ENCODE data around the gene ASPHD1.

ASPHD1 gene

GRCh38 chr16:29858974-29859373, 41.3 kb upstream of the ASPHD1 start:
- H3K4me3 ChIP-seq (replicated peaks; ENCODE audit: low read depth, low read length) = no peak overlapping the region
- DNase-seq (ENCODE audit: low read depth) = no peak
- no peak for TF ChIP-seq CTCF (IDR thresholded peaks at IDR 0.05; ENCODE audit: low read length, missing control alignments)

GRCh38 chr16:29860218-29860617, 40.1 kb upstream of the ASPHD1 start:
- no peak for TF ChIP-seq CTCF (IDR thresholded peaks at IDR 0.05; ENCODE audit: low read length, missing control alignments)
- DNase-seq (ENCODE audit: low read depth) = no peak

DNA sequence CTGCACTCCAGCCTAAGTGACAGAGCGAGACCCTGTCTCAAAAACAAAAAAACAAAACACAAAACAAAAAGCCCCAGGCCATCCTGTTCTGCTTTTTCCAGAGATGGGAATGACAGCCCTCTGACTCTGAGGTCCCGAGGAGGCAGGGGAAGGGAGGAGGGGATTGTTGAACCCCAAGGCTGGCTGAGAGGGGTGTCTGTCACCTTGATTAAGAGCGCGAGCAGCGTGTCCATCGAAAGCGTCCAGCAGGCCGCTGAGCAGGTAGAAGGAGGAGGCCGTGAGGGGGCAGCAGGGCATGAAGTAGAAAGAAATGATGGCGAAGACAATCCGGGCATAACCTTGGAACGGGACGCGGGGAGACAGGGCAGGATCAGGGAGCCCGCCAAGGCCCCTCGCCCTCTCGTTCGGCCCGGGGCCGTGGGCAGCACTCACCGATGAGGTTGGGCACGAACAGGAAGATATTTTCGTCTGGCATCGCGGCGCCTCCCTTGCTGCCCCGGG, 37.9 kb upstream of the ASPHD1 start:
- TF ChIP-seq CTCF (IDR thresholded peaks at IDR 0.05; ENCODE audit: low read length, missing control alignments) = peak; percentile 18
- peak; percentile 17 for DNase-seq (ENCODE audit: low read depth)
- H3K4me3 ChIP-seq (replicated peaks; ENCODE audit: low read depth, low read length) = peak overlapping the region; percentile 85

More at GRCh38 chr16:29860218-29860617, 40.1 kb upstream of the ASPHD1 start:
- no peak overlapping the region for H3K4me3 ChIP-seq (replicated peaks; ENCODE audit: low read depth, low read length)

GRCh38 chr16:29862884-29863668, 37.2 kb upstream of the ASPHD1 start, which contains the start of gene CDIPT:
Gene CDIPT (minus strand): TSS chr16:29863226. CDS start chr16:29862857, 369 bp downstream.
- H3K4me3 ChIP-seq (replicated peaks; ENCODE audit: low read depth, low read length) = peak within 1 kb of the TSS; percentile 85
- peak; percentile 99 for DNase-seq (ENCODE audit: low read depth)
- peak; percentile 42 for TF ChIP-seq CTCF (IDR thresholded peaks at IDR 0.05; ENCODE audit: low read length, missing control alignments)

- no peak for TF ChIP-seq CTCF (IDR thresholded peaks at IDR 0.05; ENCODE audit: low read length, missing control alignments)
- H3K4me3 ChIP-seq (replicated peaks; ENCODE audit: low read depth, low read length) = peak overlapping the region; percentile 85
- no peak for DNase-seq (ENCODE audit: low read depth)
These were observed 36.7 kb upstream of the ASPHD1 start for GRCh38 chr16:29863669-29863984.

GRCh38 chr16:29864205-29864604, 36.1 kb upstream of the ASPHD1 start:
- DNase-seq (ENCODE audit: low read depth) = no peak
- no peak for TF ChIP-seq CTCF (IDR thresholded peaks at IDR 0.05; ENCODE audit: low read length, missing control alignments)

More at GRCh38 chr16:29864205-29864604, 36.1 kb upstream of the ASPHD1 start:
- no peak overlapping the region for H3K4me3 ChIP-seq (replicated peaks; ENCODE audit: low read depth, low read length)
